GM11168 (cell line): Measurements from ENCODE around the gene PLXNA4.

Source experiments
- in situ Hi-C: fragments of 300-500 bp; cut with MboI; formaldehyde crosslinking; loops from one replicate; pipeline ENCODE4 v1.12.0; 2022; ENCODE audit warnings: low sequenced_read_pairs; ENCODE audit not compliant: unreplicated experiment

PLXNA4 gene

GRCh38 chr7:132258231-132258630 is 318.0 kb downstream of the PLXNA4 start:
- in situ Hi-C loops: no loop called here

- in situ Hi-C loops: no loop called here
Observed at GRCh38 chr7:132257253-132257652, 319.0 kb downstream of the PLXNA4 start.

GRCh38 chr7:132256721-132257212 is 319.5 kb downstream of the PLXNA4 start:
- in situ Hi-C loops: no loop called here

GRCh38 chr7:132255898-132256297 is 320.4 kb downstream of the PLXNA4 start:
- in situ Hi-C loops: no loop called here

GRCh38 chr7:132255115-132255797 is 321.0 kb downstream of the PLXNA4 start:
- in situ Hi-C loops: no loop called here

GRCh38 chr7:132254455-132254854 is 321.8 kb downstream of the PLXNA4 start:
- in situ Hi-C loops: no loop called here

- in situ Hi-C loops: no loop called here
Observed at GRCh38 chr7:132252793-132253100, 323.5 kb downstream of the PLXNA4 start.

- in situ Hi-C loops: no loop called here
Observed at GRCh38 chr7:132251327-132251659, 325.0 kb downstream of the PLXNA4 start.

- in situ Hi-C loops: no loop called here
Observed at GRCh38 chr7:132250480-132251326, 325.6 kb downstream of the PLXNA4 start.

- in situ Hi-C loops: no loop called here
Observed at GRCh38 chr7:132249256-132249971, 326.9 kb downstream of the PLXNA4 start.

GRCh38 chr7:132248841-132249240 is 327.4 kb downstream of the PLXNA4 start:
- in situ Hi-C loops: no loop called here

- in situ Hi-C loops: no loop called here
Observed at GRCh38 chr7:132247995-132248618, 328.2 kb downstream of the PLXNA4 start.

- in situ Hi-C loops: no loop called here
Observed at GRCh38 chr7:132246591-132246990, 329.7 kb downstream of the PLXNA4 start.

GRCh38 chr7:132245539-132245938 is 330.7 kb downstream of the PLXNA4 start:
- in situ Hi-C loops: no loop called here

- in situ Hi-C loops: no loop called here
Observed at GRCh38 chr7:132244903-132245480, 331.3 kb downstream of the PLXNA4 start.

GRCh38 chr7:132243463-132243862 is 332.8 kb downstream of the PLXNA4 start:
- in situ Hi-C loops: no loop called here

GRCh38 chr7:132243051-132243450 is 333.2 kb downstream of the PLXNA4 start:
- in situ Hi-C loops: no loop called here

GRCh38 chr7:132242192-132242812 is 334.0 kb downstream of the PLXNA4 start:
- in situ Hi-C loops: no loop called here

GRCh38 chr7:132240821-132241422 is 335.3 kb downstream of the PLXNA4 start:
- in situ Hi-C loops: no loop called here
